Prostate gland (tissue), 2 donors: Measurements from ENCODE around the gene FGD5. TPM values are rescaled to one million over a fixed set of nuclear protein-coding genes. Genes with fewer than 3 reads are reported as not detected.
A peak's percentile ranks its signal among the peaks of the same experiment; 100 is the strongest.

Experiments used
- DNase-seq: peaks from one replicate; pipeline ENCODE4 v3.0.0-alpha.2; 2019; ENCODE audit warnings: low spot score
- H3K27ac ChIP-seq, 2 donors: fragments of 200-600 bp; sonication (generic); 2 replicates each; pipeline ENCODE4 v1.5.1; 2017 to 2019
- H3K27me3 ChIP-seq: fragments of 200-600 bp; sonication (generic); replicated peaks from 2 replicates; pipeline ENCODE4 v1.5.1; 2019; ENCODE audit not compliant: insufficient read depth
- H3K36me3 ChIP-seq, 2 donors: fragments of 200-600 bp; sonication (generic); 1 replicate in 1 of 2; 2 replicates in 1 of 2; pipeline versions ENCODE4 v1.5.1 to v1.8.1; 2017 to 2019
- H3K4me1 ChIP-seq: fragments of 200-600 bp; sonication (generic); replicated peaks from 2 replicates; pipeline ENCODE4 v1.5.1; 2019
- H3K4me3 ChIP-seq, 2 donors: fragments of 200-600 bp; sonication (generic); 2 replicates each; pipeline ENCODE4 v1.5.1; 2017 to 2019
- H3K9me3 ChIP-seq: fragments of 200-600 bp; sonication (generic); 2 replicates; pipeline ENCODE4 v1.5.1; 2017
- CTCF ChIP-seq, 4 experiments: fragments of 200-600 bp in 2 of 4; fragments of 450-650 bp in 2 of 4; sonication (generic) in 2 of 4; IDR thresholded peaks; 1 replicate in 3 of 4; 2 replicates in 1 of 4; pipeline ENCODE4 v1.5.1; 2016 to 2019; ENCODE audit warnings: antibody characterized with exemption in 4 of 4, mild to moderate bottlenecking in 2 of 4, moderate library complexity in 2 of 4
- POLR2A ChIP-seq: fragments of 450-650 bp; IDR thresholded peaks from one replicate; pipeline ENCODE4 v1.6.1; 2016; ENCODE audit warnings: antibody characterized with exemption, mild to moderate bottlenecking
- POLR2AphosphoS5 ChIP-seq: sonication (generic); formaldehyde crosslinking; IDR thresholded peaks from one replicate; pipeline ENCODE4 v1.6.1; 2017; ENCODE audit warnings: antibody characterized with exemption
- WGBS: methylation state at CpG from one replicate; pipeline ENCODE4 v1.1.5; 2018; 5-methylcytosine and 5-hydroxymethylcytosine counted together
- intact Hi-C: fragments of 100-400 bp; cut with DNase I; formaldehyde crosslinking; loops from one replicate; pipeline ENCODE4 v1.14.2; 2022
- total RNA-seq, 2 donors: library from RNA; depleted of rRNA; stranded (reverse); fragments of >200 nt; gene quantifications; one replicate each; pipeline ENCODE4 v1.1.0, GENCODE V29; 2016

The FGD5 gene
- total RNA-seq, 2 donors from 2014 or later, result 4.5 to 15.8 TPM

- Histone ChIP-seq H3K36me3 (no peaks in the 10 kb centered on the region), H3K4me3 (no peak overlapping the region), H3K27ac (no peak overlapping the region), H3K27me3 (no peaks in the 10 kb centered on the region), H3K4me1 (no peaks in the 10 kb centered on the region), H3K9me3 (no peaks in the 10 kb centered on the region)
- WGBS, result 39% methylated on average over 7 of the region's 7 CpGs
- DNase-seq, result no peak
- intact Hi-C loops, result no loop called here
- TF ChIP-seq POLR2AphosphoS5 (no peak), POLR2A (no peak), CTCF (IDR thresholded peaks at IDR 0.05) (no peak)
These were observed 31.1 kb upstream of the FGD5 start for GRCh38 chr3:14787630-14788029.

GRCh38 chr3:14788644-14789043, 30.1 kb upstream of the FGD5 start:
- intact Hi-C loops, result no loop called here
- H3K4me1 ChIP-seq, result no peaks in the 10 kb centered on the region
- no peak for DNase-seq
- H3K4me3 ChIP-seq, result no peak overlapping the region
- H3K9me3 ChIP-seq, result no peaks in the 10 kb centered on the region
- no peaks in the 10 kb centered on the region for H3K36me3 ChIP-seq
- WGBS, result 95% methylated on average over 7 of the region's 7 CpGs
- TF ChIP-seq CTCF (IDR thresholded peaks at IDR 0.05) (no peak), POLR2AphosphoS5 (no peak), POLR2A (no peak)
- no peak overlapping the region for H3K27ac ChIP-seq
- no peaks in the 10 kb centered on the region for H3K27me3 ChIP-seq

- intact Hi-C loops, result no loop called here
- Histone ChIP-seq H3K4me1 (no peaks in the 10 kb centered on the region), H3K27me3 (no peaks in the 10 kb centered on the region), H3K27ac (no peak overlapping the region), H3K4me3 (no peak overlapping the region), H3K36me3 (no peaks in the 10 kb centered on the region), H3K9me3 (no peaks in the 10 kb centered on the region)
- no peak for DNase-seq
- WGBS, result 79% methylated on average over 5 of the region's 5 CpGs
- no peak for TF ChIP-seq POLR2A
- TF ChIP-seq POLR2AphosphoS5, result no peak
- TF ChIP-seq CTCF (IDR thresholded peaks at IDR 0.05), result no peak
These were observed 29.5 kb upstream of the FGD5 start for GRCh38 chr3:14789221-14789620.

GRCh38 chr3:14789640-14790285, 29.0 kb upstream of the FGD5 start:
- intact Hi-C loops, result no loop called here
- TF ChIP-seq POLR2AphosphoS5 (no peak), POLR2A (no peak), CTCF (IDR thresholded peaks at IDR 0.05) (no peak)
- Histone ChIP-seq H3K4me1 (no peaks in the 10 kb centered on the region), H3K4me3 (no peak overlapping the region), H3K36me3 (no peaks in the 10 kb centered on the region), H3K27ac (no peak overlapping the region), H3K9me3 (no peaks in the 10 kb centered on the region), H3K27me3 (no peaks in the 10 kb centered on the region)
- DNase-seq, result no peak
- WGBS, result 79% methylated on average over 10 of the region's 10 CpGs

GRCh38 chr3:14791343-14791945, 27.3 kb upstream of the FGD5 start:
- WGBS, result 28% methylated on average over 15 of the region's 15 CpGs
- intact Hi-C loops, result no loop called here
- Histone ChIP-seq H3K9me3 (no peaks in the 10 kb centered on the region), H3K27ac (no peak overlapping the region), H3K4me1 (no peaks in the 10 kb centered on the region), H3K4me3 (no peak overlapping the region), H3K27me3 (no peaks in the 10 kb centered on the region), H3K36me3 (no peaks in the 10 kb centered on the region)
- DNase-seq, result peak; percentile 67
- peak; percentile 36 to 74 (median 66) for TF ChIP-seq CTCF (IDR thresholded peaks at IDR 0.05)
- no peak for TF ChIP-seq POLR2A
